ENCODE data around the gene TMEM51. TPM values are rescaled to one million over a fixed set of nuclear protein-coding genes. Genes with fewer than 3 reads are reported as not detected.
A peak's percentile ranks its signal among the peaks of the same experiment; 100 is the strongest.

The TMEM51 gene
- total and polyA plus RNA-seq, 4 donors, result 1.3 to 8.8 (median 4.6) TPM

GRCh38 chr1:15154480-15155036 is 1.0 kb downstream of the TMEM51 start:
- ATAC-seq (ENCODE audit: low FRiP score) (no peak), DNase-seq (peak; percentile 63 to 86)
- intact Hi-C loops (cut with DNase I), result loop anchor here (5.0 to 10.0 kb wide), 4 partner anchors 53 to 250 kb away; partner anchors contain the start of gene EFHD2 (in 1 of the 2)
- Histone ChIP-seq H3K4me3 (ENCODE audit: low read length in 2 of 2) (peak overlapping the region in 1 of 2 donors; percentile 52), H3K27me3 (ENCODE audit: control insufficient read depth in 1 of 2, insufficient read depth in 2 of 2, low read length in 1 of 2) (no peaks in the 10 kb centered on the region), H3K4me1 (ENCODE audit: control insufficient read depth in 1 of 2, insufficient read depth in 2 of 2, low read length in 2 of 2) (no peaks in the 10 kb centered on the region), H3K9me3 (ENCODE audit: control insufficient read depth, low read length) (no peaks in the 10 kb centered on the region), H3K36me3 (ENCODE audit: control insufficient read depth in 1 of 2, insufficient read depth in 2 of 2, low read length in 1 of 2) (no peaks in the 10 kb centered on the region), H3K27ac (ENCODE audit: low read depth in 1 of 2, low read length in 2 of 2) (no peak overlapping the region)
- WGBS, 2 donors, result 0 to 1% methylated on average over 37 of the region's 37 CpGs

GRCh38 chr1:15155191-15155590 is 1.6 kb downstream of the TMEM51 start:
- H3K27ac ChIP-seq (ENCODE audit: low read depth in 1 of 2, low read length in 2 of 2), result no peak overlapping the region

GRCh38 chr1:15155888-15156741 is 2.6 kb downstream of the TMEM51 start:
- 59 to 80% methylated on average over 11 of the region's 11 CpGs for WGBS, 2 donors
- no peaks in the 10 kb centered on the region for H3K4me1 ChIP-seq (ENCODE audit: control insufficient read depth in 1 of 2, insufficient read depth in 2 of 2, low read length in 2 of 2)
- no peak overlapping the region for H3K4me3 ChIP-seq (ENCODE audit: low read length in 2 of 2)
- ATAC-seq (ENCODE audit: low FRiP score), result no peak
- H3K27me3 ChIP-seq (ENCODE audit: control insufficient read depth in 1 of 2, insufficient read depth in 2 of 2, low read length in 1 of 2), result no peaks in the 10 kb centered on the region
- intact Hi-C loops (cut with DNase I), result loop anchor here (5.0 to 10.0 kb wide), 2 partner anchors 51 to 249 kb away; partner anchors contain the start of gene EFHD2 (in 1 of the 2)
- no peaks in the 10 kb centered on the region for H3K36me3 ChIP-seq (ENCODE audit: control insufficient read depth in 1 of 2, insufficient read depth in 2 of 2, low read length in 1 of 2)
- DNase-seq, result no peak
- no peaks in the 10 kb centered on the region for H3K9me3 ChIP-seq (ENCODE audit: control insufficient read depth, low read length)
- H3K27ac ChIP-seq (ENCODE audit: low read depth in 1 of 2, low read length in 2 of 2), result no peak overlapping the region

More at GRCh38 chr1:15155191-15155590, 1.6 kb downstream of the TMEM51 start:
- Histone ChIP-seq H3K36me3 (ENCODE audit: control insufficient read depth in 1 of 2, insufficient read depth in 2 of 2, low read length in 1 of 2) (no peaks in the 10 kb centered on the region), H3K27me3 (ENCODE audit: control insufficient read depth in 1 of 2, insufficient read depth in 2 of 2, low read length in 1 of 2) (no peaks in the 10 kb centered on the region), H3K4me1 (ENCODE audit: control insufficient read depth in 1 of 2, insufficient read depth in 2 of 2, low read length in 2 of 2) (no peaks in the 10 kb centered on the region), H3K9me3 (ENCODE audit: control insufficient read depth, low read length) (no peaks in the 10 kb centered on the region), H3K4me3 (ENCODE audit: low read length in 2 of 2) (no peak overlapping the region)
- 84 to 93% methylated on average over 5 of the region's 5 CpGs for WGBS, 2 donors
- ATAC-seq (ENCODE audit: low FRiP score), result no peak
- intact Hi-C loops (cut with DNase I), result loop anchor here (5.0 to 10.0 kb wide), 2 partner anchors 52 to 250 kb away; partner anchors contain the start of gene EFHD2 (in 1 of the 2)
- no peak for DNase-seq

- no peak overlapping the region for H3K4me3 ChIP-seq (ENCODE audit: low read length in 2 of 2)
- 81 to 86% methylated on average over 9 of the region's 9 CpGs for WGBS, 2 donors
- H3K36me3 ChIP-seq (ENCODE audit: control insufficient read depth in 1 of 2, insufficient read depth in 2 of 2, low read length in 1 of 2), result no peaks in the 10 kb centered on the region
- no peaks in the 10 kb centered on the region for H3K27me3 ChIP-seq (ENCODE audit: control insufficient read depth in 1 of 2, insufficient read depth in 2 of 2, low read length in 1 of 2)
- no peak overlapping the region for H3K27ac ChIP-seq (ENCODE audit: low read depth in 1 of 2, low read length in 2 of 2)
- H3K9me3 ChIP-seq (ENCODE audit: control insufficient read depth, low read length), result no peaks in the 10 kb centered on the region
- ATAC-seq (ENCODE audit: low FRiP score), result no peak
- DNase-seq, result no peak
- H3K4me1 ChIP-seq (ENCODE audit: control insufficient read depth in 1 of 2, insufficient read depth in 2 of 2, low read length in 2 of 2), result no peaks in the 10 kb centered on the region
- intact Hi-C loops (cut with DNase I), result loop anchor here (5.0 to 10.0 kb wide), 2 partner anchors 50 to 248 kb away; partner anchors contain the start of gene EFHD2 (in 1 of the 2)
Measured at GRCh38 chr1:15156807-15157380, 3.3 kb downstream of the TMEM51 start.

- ATAC-seq (ENCODE audit: low FRiP score) (no peak), DNase-seq (no peak)
- Histone ChIP-seq H3K9me3 (ENCODE audit: control insufficient read depth, low read length) (no peaks in the 10 kb centered on the region), H3K4me3 (ENCODE audit: low read length in 2 of 2) (no peak overlapping the region), H3K4me1 (ENCODE audit: control insufficient read depth in 1 of 2, insufficient read depth in 2 of 2, low read length in 2 of 2) (no peaks in the 10 kb centered on the region), H3K36me3 (ENCODE audit: control insufficient read depth in 1 of 2, insufficient read depth in 2 of 2, low read length in 1 of 2) (no peaks in the 10 kb centered on the region), H3K27me3 (ENCODE audit: control insufficient read depth in 1 of 2, insufficient read depth in 2 of 2, low read length in 1 of 2) (no peaks in the 10 kb centered on the region), H3K27ac (ENCODE audit: low read depth in 1 of 2, low read length in 2 of 2) (no peak overlapping the region)
- WGBS, 2 donors, result 83 to 87% methylated on average over 17 of the region's 17 CpGs
- intact Hi-C loops (cut with DNase I), result loop anchor here (5.0 to 10.0 kb wide), 2 partner anchors 50 to 247 kb away; partner anchors contain the start of gene EFHD2 (in 1 of the 2)
Measured at GRCh38 chr1:15157524-15158399, 4.2 kb downstream of the TMEM51 start.

GRCh38 chr1:15158506-15159165 is 5.1 kb downstream of the TMEM51 start:
- Histone ChIP-seq H3K27ac (ENCODE audit: low read depth in 1 of 2, low read length in 2 of 2) (no peak overlapping the region), H3K9me3 (ENCODE audit: control insufficient read depth, low read length) (no peaks in the 10 kb centered on the region), H3K4me3 (ENCODE audit: low read length in 2 of 2) (no peak overlapping the region), H3K4me1 (ENCODE audit: control insufficient read depth in 1 of 2, insufficient read depth in 2 of 2, low read length in 2 of 2) (no peaks in the 10 kb centered on the region), H3K27me3 (ENCODE audit: control insufficient read depth in 1 of 2, insufficient read depth in 2 of 2, low read length in 1 of 2) (no peaks in the 10 kb centered on the region), H3K36me3 (ENCODE audit: control insufficient read depth in 1 of 2, insufficient read depth in 2 of 2, low read length in 1 of 2) (no peaks in the 10 kb centered on the region)
- ATAC-seq (ENCODE audit: low FRiP score) (no peak), DNase-seq (no peak)
- 65 to 85% methylated on average over 13 of the region's 13 CpGs for WGBS, 2 donors
- intact Hi-C loops (cut with DNase I), result loop anchor here (5.0 to 10.0 kb wide), 2 partner anchors 49 to 246 kb away; partner anchors contain the start of gene EFHD2 (in 1 of the 2)

GRCh38 chr1:15159166-15159555 is 5.6 kb downstream of the TMEM51 start:
- ATAC-seq (ENCODE audit: low FRiP score) (no peak), DNase-seq (no peak)
- intact Hi-C loops (cut with DNase I), result loop anchor here (5.0 to 10.0 kb wide), 2 partner anchors 48 to 246 kb away; partner anchors contain the start of gene EFHD2 (in 1 of the 2)
- H3K27ac ChIP-seq (ENCODE audit: low read depth in 1 of 2, low read length in 2 of 2), result no peak overlapping the region
- no peaks in the 10 kb centered on the region for H3K36me3 ChIP-seq (ENCODE audit: control insufficient read depth in 1 of 2, insufficient read depth in 2 of 2, low read length in 1 of 2)
- H3K4me1 ChIP-seq (ENCODE audit: control insufficient read depth in 1 of 2, insufficient read depth in 2 of 2, low read length in 2 of 2), result no peaks in the 10 kb centered on the region
- no peaks in the 10 kb centered on the region for H3K27me3 ChIP-seq (ENCODE audit: control insufficient read depth in 1 of 2, insufficient read depth in 2 of 2, low read length in 1 of 2)
- WGBS, 2 donors, result 49 to 63% methylated on average over 7 of the region's 7 CpGs
- no peak overlapping the region for H3K4me3 ChIP-seq (ENCODE audit: low read length in 2 of 2)
- no peaks in the 10 kb centered on the region for H3K9me3 ChIP-seq (ENCODE audit: control insufficient read depth, low read length)
